Endodermal cell (in vitro differentiated cells): Measurements from ENCODE around the gene RBM24. TPM values are rescaled to one million over a fixed set of nuclear protein-coding genes. Genes with fewer than 3 reads are reported as not detected.

Source experiments
- DNase-seq: peaks from one replicate; pipeline ENCODE4 v3.0.0-alpha.2; 2017
- H3K27ac ChIP-seq: 2 replicates; pipeline ENCODE4 v1.5.1; 2013; ENCODE audit warnings: mild to moderate bottlenecking, low read depth, low read length, moderate library complexity
- H3K27me3 ChIP-seq: 2 replicates; pipeline ENCODE4 v1.6.1; 2013; ENCODE audit warnings: mild to moderate bottlenecking, low read length, moderate library complexity; ENCODE audit not compliant: insufficient read depth, control insufficient read depth, poor library complexity, severe bottlenecking
- H3K36me3 ChIP-seq: 2 replicates; pipeline ENCODE4 v1.7.0; 2013; ENCODE audit warnings: mild to moderate bottlenecking, low read length, moderate library complexity; ENCODE audit not compliant: control insufficient read depth, insufficient read depth
- H3K4me1 ChIP-seq: one replicate; pipeline ENCODE4 v1.7.0; 2013; ENCODE audit warnings: low read length; ENCODE audit not compliant: control insufficient read depth, insufficient read depth
- H3K4me3 ChIP-seq: 2 replicates; pipeline ENCODE4 v1.5.1; 2013; ENCODE audit warnings: mild to moderate bottlenecking, low read length, moderate library complexity
- H3K9ac ChIP-seq: 2 replicates; pipeline ENCODE4 v1.6.1; 2013; ENCODE audit warnings: mild to moderate bottlenecking, low read length, moderate library complexity; ENCODE audit not compliant: poor library complexity, severe bottlenecking; ENCODE audit errors: extremely low read depth
- H3K9me3 ChIP-seq: 2 replicates; pipeline ENCODE4 v1.6.1; 2013; ENCODE audit warnings: mild to moderate bottlenecking, low read length, moderate library complexity; ENCODE audit not compliant: control insufficient read depth
- H3K27ac Mint-ChIP-seq: 2 replicates; pipeline ENCODE4 v1.8.0; 2020; ENCODE audit warnings: mixed read lengths
- H3K27me3 Mint-ChIP-seq: 2 replicates; pipeline ENCODE4 v1.8.0; 2021; ENCODE audit warnings: mild to moderate bottlenecking, mixed read lengths; ENCODE audit not compliant: insufficient read depth
- H3K36me3 Mint-ChIP-seq: 2 replicates; pipeline ENCODE4 v1.8.0; 2020; ENCODE audit warnings: low read depth, mixed read lengths
- H3K4me1 Mint-ChIP-seq: 2 replicates; pipeline ENCODE4 v1.8.0; 2020; ENCODE audit warnings: mixed read lengths
- H3K4me3 Mint-ChIP-seq: 2 replicates; pipeline ENCODE4 v1.8.0; 2020; ENCODE audit warnings: mild to moderate bottlenecking, moderate library complexity, mixed read lengths
- H3K9me3 Mint-ChIP-seq: 2 replicates; pipeline ENCODE4 v1.8.0; 2020; ENCODE audit warnings: mild to moderate bottlenecking, mixed read lengths
- WGBS, 2 experiments: methylation state at CpG; one replicate each; pipeline versions ENCODE4 v1.1.5 to v1.1.7; 2013; ENCODE audit warnings: missing lambda C conversion rate in 2 of 2, mixed read lengths in 1 of 2; ENCODE audit not compliant: insufficient coverage in 1 of 2, insufficient read length in 1 of 2; 5-methylcytosine and 5-hydroxymethylcytosine counted together
- total RNA-seq, 2 donors: library from RNA; stranded (reverse); fragmentation: NEBNext Ultra II Directional in 1 of 2; extraction: Animal tissue kit (Norgen Biotek cat#: 25700) in 1 of 2; gene quantifications; 2 replicates in 1 of 2; 3 replicates in 1 of 2; pipeline ENCODE4 v1.2.1, GENCODE V29; 2021
- TF ChIP-seq, protein P1 (sequence below): fragments of 200-600 bp; sonication (generic); conservative IDR thresholded peaks from 2 replicates; pipeline ENCODE4 v1.5.0; 2021; ENCODE audit warnings: antibody characterized with exemption, mild to moderate bottlenecking

RBM24 gene
- total RNA-seq, 2 donors from 2014 or later, result 15.2 to 18.9 TPM

GRCh38 chr6:17277256-17277655 lies 3.9 kb upstream of the RBM24 start:
- H3K4me1 ChIP-seq, result no peaks in the 10 kb centered on the region
- TF ChIP-seq, protein P1, sequence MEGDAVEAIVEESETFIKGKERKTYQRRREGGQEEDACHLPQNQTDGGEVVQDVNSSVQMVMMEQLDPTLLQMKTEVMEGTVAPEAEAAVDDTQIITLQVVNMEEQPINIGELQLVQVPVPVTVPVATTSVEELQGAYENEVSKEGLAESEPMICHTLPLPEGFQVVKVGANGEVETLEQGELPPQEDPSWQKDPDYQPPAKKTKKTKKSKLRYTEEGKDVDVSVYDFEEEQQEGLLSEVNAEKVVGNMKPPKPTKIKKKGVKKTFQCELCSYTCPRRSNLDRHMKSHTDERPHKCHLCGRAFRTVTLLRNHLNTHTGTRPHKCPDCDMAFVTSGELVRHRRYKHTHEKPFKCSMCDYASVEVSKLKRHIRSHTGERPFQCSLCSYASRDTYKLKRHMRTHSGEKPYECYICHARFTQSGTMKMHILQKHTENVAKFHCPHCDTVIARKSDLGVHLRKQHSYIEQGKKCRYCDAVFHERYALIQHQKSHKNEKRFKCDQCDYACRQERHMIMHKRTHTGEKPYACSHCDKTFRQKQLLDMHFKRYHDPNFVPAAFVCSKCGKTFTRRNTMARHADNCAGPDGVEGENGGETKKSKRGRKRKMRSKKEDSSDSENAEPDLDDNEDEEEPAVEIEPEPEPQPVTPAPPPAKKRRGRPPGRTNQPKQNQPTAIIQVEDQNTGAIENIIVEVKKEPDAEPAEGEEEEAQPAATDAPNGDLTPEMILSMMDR, result no peak
- DNase-seq, result no peak
- H3K4me3 Mint-ChIP-seq, result no peak overlapping the region
- H3K4me1 Mint-ChIP-seq, result no peaks in the 10 kb centered on the region
- peaks cover 52% of the 10 kb centered on the region for H3K27me3 Mint-ChIP-seq
- no peak overlapping the region for H3K9ac ChIP-seq
- no peaks in the 10 kb centered on the region for H3K36me3 ChIP-seq
- H3K9me3 Mint-ChIP-seq, result no peaks in the 10 kb centered on the region
- no peak overlapping the region for H3K4me3 ChIP-seq
- no peak overlapping the region for H3K27ac ChIP-seq
- WGBS, 2 experiments, result 91 to 100% methylated on average over 1 to 2 of the region's 2 CpGs
- H3K9me3 ChIP-seq, result no peaks in the 10 kb centered on the region
- H3K36me3 Mint-ChIP-seq, result no peaks in the 10 kb centered on the region
- peaks cover 23% of the 10 kb centered on the region for H3K27me3 ChIP-seq
- H3K27ac Mint-ChIP-seq, result no peak overlapping the region

- no peaks in the 10 kb centered on the region for H3K9me3 ChIP-seq
- Mint-ChIP-seq H3K27me3 (peaks cover 61% of the 10 kb centered on the region), H3K4me1 (peaks cover 6% of the 10 kb centered on the region), H3K9me3 (no peaks in the 10 kb centered on the region), H3K36me3 (peaks cover 7% of the 10 kb centered on the region), H3K27ac (no peak overlapping the region), H3K4me3 (no peak overlapping the region)
- H3K4me3 ChIP-seq, result no peak overlapping the region
- TF ChIP-seq, protein P1, result no peak
- H3K27ac ChIP-seq, result no peak overlapping the region
- H3K9ac ChIP-seq, result no peak overlapping the region
- WGBS, 2 experiments, result 80 to 90% methylated on average over 8 to 10 of the region's 10 CpGs
- H3K4me1 ChIP-seq, result no peaks in the 10 kb centered on the region
- peaks cover 23% of the 10 kb centered on the region for H3K27me3 ChIP-seq
- DNase-seq, result no peak
- no peaks in the 10 kb centered on the region for H3K36me3 ChIP-seq
These were observed 2.7 kb upstream of the RBM24 start for GRCh38 chr6:17278289-17279063.

DNA sequence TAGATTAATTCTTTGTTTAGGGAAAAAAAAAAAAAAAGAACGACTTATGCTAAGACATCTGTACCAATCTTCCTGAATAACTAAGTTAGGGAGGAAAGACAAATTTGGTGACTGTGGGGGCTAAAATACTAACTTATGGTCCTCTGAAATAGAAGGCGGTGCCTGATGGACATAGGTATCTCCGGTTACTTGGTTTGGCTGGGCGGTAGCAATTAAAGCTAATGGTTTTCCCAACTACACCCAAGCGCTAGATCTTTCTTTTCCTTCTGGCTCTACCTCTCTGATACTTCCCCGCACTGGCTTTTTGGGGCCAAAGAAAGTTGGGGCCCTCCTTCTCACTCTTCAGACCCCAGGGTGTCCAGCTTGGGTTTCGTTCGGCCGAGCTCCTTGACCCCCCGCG lies 1.0 kb upstream of the RBM24 start:
- DNase-seq, result no peak
- Mint-ChIP-seq H3K9me3 (no peaks in the 10 kb centered on the region), H3K4me3 (peak overlapping the region; percentile 92), H3K4me1 (peaks cover 6% of the 10 kb centered on the region), H3K27ac (no peak overlapping the region), H3K36me3 (peaks cover 11% of the 10 kb centered on the region), H3K27me3 (peaks cover 65% of the 10 kb centered on the region)
- Histone ChIP-seq H3K27ac (no peak overlapping the region), H3K9ac (peak overlapping the region; percentile 93), H3K27me3 (peaks cover 23% of the 10 kb centered on the region), H3K4me1 (no peaks in the 10 kb centered on the region), H3K4me3 (peak overlapping the region; percentile 82), H3K9me3 (no peaks in the 10 kb centered on the region), H3K36me3 (peaks cover 16% of the 10 kb centered on the region)
- 26 to 48% methylated on average over 5 to 11 of the region's 11 CpGs for WGBS, 2 experiments
- TF ChIP-seq, protein P1, result no peak
